HG03520 (cell line): ENCODE measurements around the gene SMARCAL1.

ENCODE experiments used
- ATAC-seq: cut with Tn5 transposase; IDR thresholded peaks from one replicate; pipeline ENCODE4 v1.9.1; 2021; ENCODE audit warnings: mild to moderate bottlenecking, moderate library complexity; ENCODE audit not compliant: unreplicated experiment

Gene SMARCAL1

GRCh38 chr2:216426166-216426777 lies 14.0 kb downstream of the SMARCAL1 start:
- ATAC-seq, result no peak

DNA sequence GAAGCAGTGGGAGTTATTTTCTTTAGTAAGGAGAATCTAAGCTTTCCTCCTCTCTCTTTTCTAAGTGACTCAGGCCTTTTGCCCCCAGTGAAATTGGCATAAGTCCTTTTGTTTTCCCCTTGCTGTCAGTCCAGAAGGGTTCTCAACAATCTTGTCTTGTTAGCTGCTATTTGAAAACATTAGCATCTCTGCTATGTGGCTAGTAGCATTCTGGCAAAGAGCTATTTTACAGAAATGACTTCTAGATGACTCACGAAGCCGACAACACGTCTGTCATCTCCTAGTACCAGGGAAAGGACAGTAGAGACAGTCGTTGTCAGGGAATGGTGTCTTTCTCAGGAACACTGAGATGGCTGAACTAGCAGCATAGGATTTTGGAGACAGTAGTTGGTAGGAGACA lies 14.7 kb downstream of the SMARCAL1 start:
- ATAC-seq, result no peak

DNA sequence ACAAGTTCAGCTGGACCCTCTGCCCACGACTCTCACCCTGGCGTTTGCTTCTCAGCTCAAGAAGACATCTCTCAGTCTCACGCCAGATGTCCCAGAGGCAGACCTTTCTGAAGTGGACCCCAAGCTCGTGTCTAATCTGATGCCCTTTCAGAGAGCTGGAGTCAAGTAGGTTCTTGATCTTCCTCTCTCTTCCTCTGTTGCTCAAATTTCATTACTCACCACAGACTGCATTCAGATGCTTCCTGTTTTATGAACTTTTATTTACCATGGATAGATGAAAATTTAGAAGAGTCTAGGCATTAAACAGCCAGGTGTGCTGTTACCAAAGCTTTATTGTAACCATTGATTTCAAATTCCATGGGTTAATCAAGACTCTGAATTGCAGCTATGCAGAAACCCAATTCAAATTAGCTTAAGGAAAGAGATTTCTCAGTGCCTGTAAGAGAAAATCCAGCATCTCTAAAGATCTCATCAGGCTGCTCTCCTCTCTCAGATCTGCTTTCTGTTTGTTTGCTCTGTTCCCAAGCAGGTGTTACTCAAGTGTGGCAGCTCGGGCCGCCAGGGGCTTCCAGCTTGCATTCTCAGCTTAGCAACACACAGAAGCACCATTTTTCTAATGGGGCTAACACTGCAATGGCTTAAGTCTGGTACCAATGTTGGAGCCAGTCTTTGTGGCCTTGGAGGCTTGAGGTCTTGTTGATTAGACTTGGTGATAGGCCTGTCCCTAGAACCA lies 16.5 kb downstream of the SMARCAL1 start:
- ATAC-seq, result no peak

DNA sequence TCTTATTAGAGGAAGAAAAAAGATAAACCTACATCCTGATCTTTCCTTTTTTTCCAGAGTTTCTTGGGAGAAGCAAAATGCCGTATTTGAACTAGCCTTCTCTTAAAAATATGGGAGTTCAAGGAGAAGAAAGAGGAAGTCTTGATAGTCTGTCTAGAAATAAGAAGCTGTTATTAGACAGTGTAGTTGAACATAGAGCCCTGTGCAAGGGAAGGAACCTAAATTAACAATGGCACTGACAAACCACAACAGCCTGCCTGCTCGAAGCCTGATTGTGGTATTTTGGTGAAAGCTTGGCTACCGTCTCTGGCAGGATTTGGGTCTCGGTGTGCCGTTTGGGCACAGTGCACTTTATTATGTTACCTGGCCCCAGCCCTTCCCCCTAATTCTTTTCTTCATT lies 17.1 kb downstream of the SMARCAL1 start:
- no peak for ATAC-seq

- ATAC-seq, result no peak
Measured at GRCh38 chr2:216430811-216431530, 18.7 kb downstream of the SMARCAL1 start.

DNA sequence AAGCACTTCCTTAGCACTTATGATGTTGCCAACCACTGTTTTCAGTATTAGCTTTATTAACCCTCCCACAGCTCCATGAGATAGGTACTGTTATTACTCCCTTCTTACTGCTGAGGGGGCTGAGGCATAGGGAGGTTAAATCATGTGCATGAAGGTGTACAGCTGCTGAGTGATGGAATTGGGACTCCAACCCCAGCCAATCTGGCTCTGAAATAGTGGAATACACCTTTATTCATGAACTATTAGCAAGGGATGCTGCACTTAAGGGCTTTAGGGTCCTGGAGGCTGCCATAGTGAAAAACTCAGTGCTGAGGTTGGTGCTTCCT lies 19.2 kb downstream of the SMARCAL1 start:
- ATAC-seq, result no peak

- no peak for ATAC-seq
Measured at GRCh38 chr2:216436383-216436782, 24.1 kb downstream of the SMARCAL1 start.

DNA sequence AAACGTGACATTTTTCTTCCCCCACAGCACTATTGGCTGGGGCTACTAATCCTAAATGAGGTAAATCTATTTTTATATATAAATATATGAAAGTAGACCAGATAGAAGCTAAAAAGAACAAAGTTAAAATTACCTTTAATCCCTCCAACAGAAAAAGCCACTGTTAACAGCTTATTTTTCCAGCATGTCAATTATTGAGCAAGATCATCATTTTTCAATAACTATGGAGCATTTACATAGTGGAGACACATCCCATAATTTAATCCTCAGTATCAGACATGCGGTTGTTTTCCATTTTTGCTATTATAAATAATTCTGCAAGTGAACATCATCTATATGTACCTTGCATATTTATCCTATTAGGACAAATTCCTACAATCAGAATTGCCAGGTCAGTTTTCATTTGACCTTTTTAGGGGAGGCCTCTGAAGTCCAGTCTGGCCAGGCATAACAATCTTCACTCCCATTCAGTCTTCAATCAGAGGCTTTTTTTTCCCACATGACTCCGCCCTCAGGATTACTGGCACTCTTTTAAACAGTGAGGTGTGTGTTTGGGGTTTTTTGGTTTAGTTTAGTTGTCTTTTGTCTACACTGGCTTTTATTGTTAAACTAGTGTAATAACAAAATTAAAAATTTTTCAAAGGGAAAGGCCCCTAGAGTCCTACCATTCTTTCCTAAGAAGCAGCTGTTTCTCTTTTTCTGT lies 29.2 kb downstream of the SMARCAL1 start:
- ATAC-seq, result no peak

DNA sequence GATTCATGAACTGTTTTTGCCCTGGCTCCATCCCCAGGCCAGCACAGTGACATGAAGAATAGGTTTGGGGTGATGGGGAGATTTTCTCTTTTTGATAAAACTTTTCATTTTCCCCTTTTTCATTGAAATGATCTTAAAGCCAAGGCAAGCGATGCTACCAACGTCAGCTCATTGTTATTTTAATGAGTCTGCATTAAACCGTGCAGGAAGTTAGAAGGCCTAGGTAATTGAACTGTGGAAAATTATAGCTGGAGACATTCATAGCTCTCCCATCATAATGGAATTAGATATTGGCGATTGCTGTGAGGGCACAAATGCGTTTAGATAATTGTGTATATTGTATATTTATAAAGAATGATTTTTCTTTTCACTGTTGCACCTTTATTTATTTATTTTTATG lies 33.2 kb downstream of the SMARCAL1 start:
- ATAC-seq, result no peak

- no peak for ATAC-seq
Measured at GRCh38 chr2:216446343-216446742, 34.1 kb downstream of the SMARCAL1 start.

- no peak for ATAC-seq
Measured at GRCh38 chr2:216447293-216447692, 35.0 kb downstream of the SMARCAL1 start.

DNA sequence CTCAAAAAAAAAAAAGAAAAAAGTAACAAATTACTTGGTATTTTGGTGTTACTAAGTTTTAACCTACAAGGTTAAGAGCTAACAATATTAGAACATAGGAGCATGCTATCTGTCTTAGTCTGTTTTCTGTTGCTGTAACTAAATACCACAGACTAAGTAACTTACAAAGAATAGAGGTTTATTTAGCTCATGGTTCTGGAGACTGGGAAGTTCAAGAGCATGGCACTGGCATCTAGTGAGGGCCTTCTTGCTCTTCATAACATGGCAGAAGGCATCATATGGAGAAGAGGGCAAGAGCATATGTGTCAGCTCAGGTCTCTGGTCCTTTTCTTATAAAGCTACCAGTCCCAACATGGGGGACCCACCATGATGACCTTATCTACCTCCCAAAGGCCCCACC lies 36.5 kb downstream of the SMARCAL1 start:
- no peak for ATAC-seq

DNA sequence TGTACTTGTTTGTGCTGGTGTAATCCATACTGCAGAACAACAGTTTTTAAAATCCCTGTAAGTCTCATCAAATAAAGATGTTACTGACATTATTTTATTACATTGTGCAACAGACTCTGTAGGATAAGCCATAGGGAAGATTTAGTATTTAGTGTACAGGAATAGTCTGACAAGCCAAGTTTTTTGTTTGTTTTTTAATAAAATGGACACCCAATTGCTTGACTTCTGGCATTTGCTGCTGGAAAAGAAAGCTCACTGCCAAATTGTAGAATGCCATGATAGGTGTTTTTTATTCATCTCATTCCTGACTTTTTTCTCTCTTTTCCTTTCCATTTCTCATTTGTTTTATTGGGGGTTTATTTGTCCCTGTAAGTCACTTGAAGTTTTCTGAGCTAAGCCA lies 38.1 kb downstream of the SMARCAL1 start:
- ATAC-seq, result no peak

GRCh38 chr2:216450784-216451183 lies 38.5 kb downstream of the SMARCAL1 start:
- no peak for ATAC-seq

DNA sequence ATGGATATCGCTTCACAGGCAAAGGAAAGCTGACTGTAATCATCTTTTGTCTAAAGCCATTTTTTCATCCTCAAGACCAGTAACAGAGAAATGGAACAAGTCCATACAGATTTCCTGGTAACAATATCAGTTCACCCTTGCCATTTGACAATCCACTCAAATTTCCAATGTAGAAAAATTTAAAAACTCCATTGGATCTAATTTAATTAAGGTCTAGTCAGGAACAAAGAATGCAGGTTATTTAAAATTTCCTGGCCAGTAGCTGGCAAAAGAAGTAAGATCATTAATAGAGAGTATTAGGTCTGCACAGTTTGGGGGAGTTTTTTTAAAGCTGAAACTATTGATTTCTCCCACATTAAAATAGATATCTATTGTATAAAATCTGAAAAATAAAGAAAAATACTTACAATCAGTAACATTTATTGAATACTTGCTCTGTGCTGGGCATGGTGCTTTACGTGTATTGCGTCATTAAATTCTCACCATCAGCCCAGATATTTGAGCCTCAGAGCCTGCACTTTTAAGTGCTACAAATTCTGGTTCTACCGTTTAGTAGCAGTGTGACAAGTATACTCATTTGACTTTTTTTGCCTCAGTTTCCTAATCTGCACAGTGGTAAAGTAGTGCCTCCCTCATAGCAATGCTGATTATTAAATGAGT lies 41.8 kb downstream of the SMARCAL1 start:
- ATAC-seq, result no peak

- no peak for ATAC-seq
Measured at GRCh38 chr2:216463148-216463547, 50.9 kb downstream of the SMARCAL1 start.

- ATAC-seq, result no peak
Measured at GRCh38 chr2:216464104-216464720, 51.9 kb downstream of the SMARCAL1 start.

DNA sequence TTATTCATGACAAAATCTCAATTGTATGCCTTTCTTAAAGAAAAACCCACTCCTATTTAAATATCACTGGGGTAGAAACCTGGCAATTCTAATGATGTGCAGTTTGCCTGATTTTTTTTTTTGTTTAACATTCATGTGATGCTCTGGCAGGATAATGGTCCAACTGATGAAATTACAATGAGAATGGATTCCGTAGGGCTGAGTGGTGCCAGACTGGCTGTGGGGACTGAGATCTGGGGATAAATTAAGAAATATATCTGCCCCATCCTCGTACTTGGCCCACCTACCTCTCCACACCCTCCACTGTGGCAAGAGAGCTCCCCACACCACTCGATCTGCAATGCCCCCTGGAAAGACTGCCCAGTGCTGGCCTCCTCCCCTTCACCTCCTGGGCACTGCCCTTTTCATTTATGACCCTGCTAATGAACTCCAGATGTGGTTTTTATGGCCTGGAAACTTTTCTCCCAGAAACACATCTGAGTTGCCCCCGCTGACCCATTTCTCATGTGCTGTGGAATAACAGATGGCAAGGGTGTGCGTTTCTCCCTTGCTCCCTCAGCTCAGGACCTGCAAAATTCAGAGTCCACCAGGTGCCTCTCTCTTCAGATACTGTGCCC lies 53.4 kb downstream of the SMARCAL1 start:
- no peak for ATAC-seq

DNA sequence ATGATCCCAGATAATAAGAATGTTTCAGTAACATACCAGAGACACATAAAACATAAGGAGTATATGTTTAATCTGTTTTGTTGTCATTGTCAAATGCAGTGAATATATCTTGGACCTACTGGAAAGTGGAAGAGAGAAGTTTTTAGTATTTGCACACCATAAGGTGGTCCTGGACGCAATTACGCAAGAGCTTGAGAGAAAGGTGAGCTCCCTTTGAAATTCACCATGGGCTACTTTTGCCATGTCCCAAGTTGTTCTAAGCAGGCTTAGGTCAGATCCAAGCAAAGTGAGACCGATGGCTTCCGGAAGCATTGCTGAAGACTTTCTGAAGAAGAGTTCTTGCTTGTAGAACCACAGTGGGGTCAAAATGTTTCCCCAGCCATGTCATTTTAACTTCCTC lies 55.6 kb downstream of the SMARCAL1 start:
- no peak for ATAC-seq

GRCh38 chr2:216469661-216470060 lies 57.4 kb downstream of the SMARCAL1 start:
- ATAC-seq, result no peak
